Esophagus muscularis mucosa (tissue), 4 donors: Measurements from ENCODE around the gene INPPL1.

ENCODE experiments used
- EP300 ChIP-seq: sonication (generic); formaldehyde crosslinking; IDR thresholded peaks from one replicate; pipeline ENCODE4 v1.6.1; 2017; ENCODE audit warnings: antibody characterized with exemption
- POLR2AphosphoS5 ChIP-seq, 2 donors: sonication (generic); formaldehyde crosslinking; IDR thresholded peaks; one replicate each; pipeline ENCODE4 v1.6.1; 2017; ENCODE audit warnings: antibody characterized with exemption in 2 of 2
- TF ChIP-seq, protein P1 (sequence below), 3 experiments: fragments of 200-600 bp in 2 of 3; fragments of 450-650 bp in 1 of 3; sonication (generic) in 2 of 3; IDR thresholded peaks; one replicate each; pipeline ENCODE4 v1.5.1; 2017 to 2019; ENCODE audit warnings: antibody characterized with exemption in 3 of 3, mild to moderate bottlenecking in 2 of 3, moderate library complexity in 1 of 3

DNA sequence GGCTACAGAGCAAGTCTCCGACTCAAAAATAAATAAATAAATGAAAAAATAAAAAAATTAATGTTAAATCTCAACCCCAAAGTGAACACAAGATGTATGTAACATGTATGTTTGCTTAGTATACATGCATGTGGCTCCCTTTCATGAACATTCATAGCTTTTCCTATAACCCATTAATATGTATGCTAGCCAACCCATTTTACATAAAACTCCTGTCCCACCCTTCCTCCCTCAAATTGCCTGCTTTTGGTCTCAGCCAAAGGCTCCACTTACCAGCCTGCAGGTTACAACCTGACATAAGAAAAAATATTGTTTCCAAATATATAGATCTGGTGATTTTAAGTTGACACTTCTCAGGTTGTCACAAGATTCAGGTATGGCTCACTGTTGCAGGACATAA is 36.3 kb upstream of the INPPL1 start:
- TF ChIP-seq, protein P1, sequence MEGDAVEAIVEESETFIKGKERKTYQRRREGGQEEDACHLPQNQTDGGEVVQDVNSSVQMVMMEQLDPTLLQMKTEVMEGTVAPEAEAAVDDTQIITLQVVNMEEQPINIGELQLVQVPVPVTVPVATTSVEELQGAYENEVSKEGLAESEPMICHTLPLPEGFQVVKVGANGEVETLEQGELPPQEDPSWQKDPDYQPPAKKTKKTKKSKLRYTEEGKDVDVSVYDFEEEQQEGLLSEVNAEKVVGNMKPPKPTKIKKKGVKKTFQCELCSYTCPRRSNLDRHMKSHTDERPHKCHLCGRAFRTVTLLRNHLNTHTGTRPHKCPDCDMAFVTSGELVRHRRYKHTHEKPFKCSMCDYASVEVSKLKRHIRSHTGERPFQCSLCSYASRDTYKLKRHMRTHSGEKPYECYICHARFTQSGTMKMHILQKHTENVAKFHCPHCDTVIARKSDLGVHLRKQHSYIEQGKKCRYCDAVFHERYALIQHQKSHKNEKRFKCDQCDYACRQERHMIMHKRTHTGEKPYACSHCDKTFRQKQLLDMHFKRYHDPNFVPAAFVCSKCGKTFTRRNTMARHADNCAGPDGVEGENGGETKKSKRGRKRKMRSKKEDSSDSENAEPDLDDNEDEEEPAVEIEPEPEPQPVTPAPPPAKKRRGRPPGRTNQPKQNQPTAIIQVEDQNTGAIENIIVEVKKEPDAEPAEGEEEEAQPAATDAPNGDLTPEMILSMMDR (IDR thresholded peaks at IDR 0.05): no peak
- no peak for TF ChIP-seq POLR2AphosphoS5 (IDR thresholded peaks at IDR 0.05)
- TF ChIP-seq EP300: no peak
